Aorta (tissue), 5 donors: ENCODE measurements around the gene TNNI2. TPM values are rescaled to one million over a fixed set of nuclear protein-coding genes. Genes with fewer than 3 reads are reported as not detected.
A peak's percentile ranks its signal among the peaks of the same experiment; 100 is the strongest.
"Not testable (repeated sequence)": the region's sequence is repeated elsewhere in the genome, so short reads cannot be mapped to it uniquely, and the experiment has no call there.

ENCODE experiments used
- ATAC-seq: fragments of 200-7000 bp; cut with Tn5 transposase; one replicate; pipeline ENCODE4 v1.9.1; 2022; ENCODE audit warnings: moderate library complexity; ENCODE audit not compliant: low FRiP score
- DNase-seq, 2 donors: peaks; one replicate each; pipeline ENCODE4 v3.0.0-alpha.2; 2020
- H3K27ac ChIP-seq, 2 donors: one replicate each; pipeline ENCODE4 v1.5.1; 2013; ENCODE audit warnings: low read length in 2 of 2, mild to moderate bottlenecking in 2 of 2, moderate library complexity in 2 of 2, control low read depth in 1 of 2, inconsistent platforms in 1 of 2, low read depth in 1 of 2
- H3K27me3 ChIP-seq, 2 donors: one replicate each; pipeline ENCODE4 v1.6.1; 2013; ENCODE audit warnings: control low read depth in 1 of 2, low read length in 1 of 2, mild to moderate bottlenecking in 1 of 2, moderate library complexity in 1 of 2; ENCODE audit not compliant: insufficient read depth in 2 of 2, control insufficient read depth in 1 of 2
- H3K36me3 ChIP-seq, 2 donors: one replicate each; pipeline ENCODE4 v1.6.1; 2013; ENCODE audit warnings: control low read depth in 1 of 2, low read length in 1 of 2, mild to moderate bottlenecking in 1 of 2; ENCODE audit not compliant: insufficient read depth in 2 of 2, control insufficient read depth in 1 of 2
- H3K4me1 ChIP-seq, 2 donors: one replicate each; pipeline ENCODE4 v1.6.1; 2013; ENCODE audit warnings: low read length in 2 of 2, control low read depth in 1 of 2, mild to moderate bottlenecking in 1 of 2, moderate library complexity in 1 of 2; ENCODE audit not compliant: insufficient read depth in 2 of 2, control insufficient read depth in 1 of 2
- H3K4me3 ChIP-seq, 2 donors: one replicate each; pipeline ENCODE4 v1.5.1; 2013; ENCODE audit warnings: low read length in 2 of 2, control low read depth in 1 of 2, mild to moderate bottlenecking in 1 of 2
- H3K9me3 ChIP-seq: one replicate; pipeline ENCODE4 v1.6.1; 2013; ENCODE audit warnings: mild to moderate bottlenecking, low read length; ENCODE audit not compliant: control insufficient read depth
- WGBS, 2 donors: extraction: QIAGEN DNeasy Blood & Tissue Kit; methylation state at CpG; one replicate each; pipeline ENCODE4 v1.1.7; 2013; 5-methylcytosine and 5-hydroxymethylcytosine counted together
- intact Hi-C, 2 donors: fragments of 100-400 bp; cut with DNase I; formaldehyde crosslinking; loops; one replicate each; pipeline versions ENCODE4 v1.14.2 to v1.15.0; 2022
- long read RNA-seq, 2 donors: library from polyadenylated mRNA; unstranded; transcript quantifications; one replicate each; pipeline ENCODE4 v2.0.0, GENCODE V29; 2020 to 2021
- polyA plus RNA-seq, 2 donors: library from polyadenylated mRNA; stranded (reverse); fragments of 200-250 nt; gene quantifications; one replicate each; pipeline ENCODE4 v1.2.3, GENCODE V29; 2013
- total RNA-seq, 2 donors: library from RNA; stranded (reverse); fragmentation: NEBNext Ultra II Directional; extraction: Animal tissue kit (Norgen Biotek cat#: 25700); gene quantifications; one replicate each; pipeline ENCODE4 v1.2.1, GENCODE V29; 2021
- donor health status: healthy with polysubstance abuse.
- donor health status: Bipolar disorder and iron deficiency.
- donor health status: DM: no; HTN: no; CAD: no.
- donor health status: DM: no; HTN: no; CAD: no.
- donor health status: DM: yes; HTN: yes; CAD: no.

Gene TNNI2
- total RNA-seq: 1 to 10 TPM in 1 of 2 donors, under 1 TPM in 1; 0.81 to 2.2 TPM
- polyA plus RNA-seq: under 1 TPM; 0.75 to 0.82 TPM
- long read RNA-seq, donor 1: 0 reads
- long read RNA-seq, donor 2: 0 reads

DNA sequence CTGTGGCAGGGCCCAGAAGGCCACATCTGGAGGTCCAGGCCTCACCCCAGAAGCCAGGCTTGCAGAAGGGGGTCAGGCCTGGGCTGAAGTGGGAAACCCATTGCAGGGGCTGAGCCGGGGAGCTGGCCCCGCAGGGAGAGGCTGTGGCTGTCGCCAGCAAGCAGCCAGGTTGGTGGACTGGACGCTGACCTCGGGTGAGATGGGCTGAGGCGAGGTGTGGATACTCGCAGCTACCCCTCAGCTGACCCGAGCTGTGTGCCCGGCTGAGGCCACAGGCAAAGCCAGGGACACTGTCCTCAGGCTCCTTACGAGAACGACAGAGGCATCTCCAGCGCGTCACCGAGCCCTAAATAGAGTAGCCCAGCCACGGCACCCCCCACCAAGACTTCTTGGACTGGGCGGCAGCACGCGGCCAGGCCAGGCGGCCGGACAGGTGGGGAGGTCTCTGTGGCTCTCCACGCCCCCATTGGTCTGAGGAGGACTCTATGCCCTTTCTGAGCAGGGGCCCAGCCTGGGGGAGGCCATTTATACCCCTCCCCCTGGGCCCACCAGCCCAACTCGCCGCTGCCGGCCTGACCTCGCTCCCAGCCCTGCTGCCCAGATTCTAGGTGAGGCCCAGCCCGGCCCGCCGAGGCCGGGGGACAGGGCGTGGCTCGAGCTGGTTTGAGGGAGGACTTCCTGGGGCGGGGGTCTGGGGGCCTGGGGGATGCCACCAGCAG is at the start of gene TNNI2:
Gene TNNI2 (plus strand): TSS at position 556 of the 719 bp plus-strand sequence. CDS start 716 bp downstream, outside the sequence.
- no peaks in the 10 kb centered on the region for H3K4me1 ChIP-seq
- DNase-seq (peak; percentile 51 to 76), ATAC-seq (no peak)
- intact Hi-C loops: loop anchor here (5.0 kb wide), 3 partner anchors 39 to 314 kb away; partner anchors contain the start of gene TNNT3 (in 1 of the 2)
- H3K4me3 ChIP-seq: no peak within 1 kb of the TSS
- no peaks in the 10 kb centered on the region for H3K36me3 ChIP-seq
- H3K9me3 ChIP-seq: no peaks in the 10 kb centered on the region
- WGBS, 2 donors: 91 to 93% methylated on average over 32 of the region's 32 CpGs
- H3K27ac ChIP-seq: no peak within 1 kb of the TSS
- no peaks in the 10 kb centered on the region for H3K27me3 ChIP-seq

DNA sequence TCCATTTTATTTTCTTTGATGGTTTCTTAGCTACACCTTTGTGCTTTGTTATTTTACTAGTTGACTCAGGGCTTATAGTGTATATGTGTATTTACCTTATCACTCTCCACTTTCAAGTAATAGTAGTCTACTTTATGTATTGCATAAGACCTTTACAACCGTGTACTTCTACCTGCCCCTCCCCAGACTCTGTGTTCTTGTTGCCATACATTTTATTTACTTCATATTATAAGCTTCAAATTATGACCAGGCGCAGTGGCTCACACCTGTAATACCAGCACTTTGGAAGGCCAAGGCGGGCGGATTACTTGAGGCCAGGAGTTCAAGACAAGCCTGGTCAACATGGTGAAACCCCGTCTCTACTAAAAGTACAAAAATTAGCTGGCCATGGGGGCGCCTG is 46.9 kb upstream of the TNNI2 start:
- WGBS, 2 donors: 90 to 92% methylated on average over 6 of the region's 6 CpGs
- no peak overlapping the region for H3K4me3 ChIP-seq

DNA sequence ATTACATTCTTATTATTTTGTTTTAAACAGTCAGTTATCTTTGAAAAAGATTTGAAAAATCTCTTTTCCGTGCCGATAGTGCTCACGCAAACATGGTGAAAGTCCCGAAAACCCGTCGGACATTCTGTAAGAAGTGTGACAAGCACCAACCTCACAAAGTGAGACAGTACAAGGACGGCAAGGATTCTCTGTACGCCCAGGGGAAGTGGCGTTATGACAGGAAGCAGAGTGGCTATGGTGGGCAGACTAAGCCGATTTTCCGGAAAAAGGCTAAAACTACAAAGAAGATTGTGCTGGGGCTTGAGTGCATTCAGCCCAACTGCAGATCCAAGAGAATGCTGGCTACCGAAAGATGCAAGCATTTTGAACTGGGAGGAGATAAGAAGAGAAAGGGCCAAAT is 46.3 kb upstream of the TNNI2 start:
- intact Hi-C loops: no loop called here
- Histone ChIP-seq H3K4me3 (no peak overlapping the region), H3K27ac (no peak overlapping the region), H3K4me1 (no peaks in the 10 kb centered on the region), H3K9me3 (no peaks in the 10 kb centered on the region), H3K27me3 (no peaks in the 10 kb centered on the region), H3K36me3 (no peaks in the 10 kb centered on the region)
- WGBS, 2 donors: 79 to 81% methylated on average over 12 of the region's 12 CpGs
- ATAC-seq (no peak), DNase-seq (no peak)

More for the DNA sequence above, 46.9 kb upstream of the TNNI2 start:
- H3K9me3 ChIP-seq: no peaks in the 10 kb centered on the region
- no peaks in the 10 kb centered on the region for H3K36me3 ChIP-seq
- no peaks in the 10 kb centered on the region for H3K4me1 ChIP-seq
- intact Hi-C loops: no loop called here
- H3K27ac ChIP-seq: no peak overlapping the region
- DNase-seq: no peak
- no peak for ATAC-seq
- no peaks in the 10 kb centered on the region for H3K27me3 ChIP-seq

DNA sequence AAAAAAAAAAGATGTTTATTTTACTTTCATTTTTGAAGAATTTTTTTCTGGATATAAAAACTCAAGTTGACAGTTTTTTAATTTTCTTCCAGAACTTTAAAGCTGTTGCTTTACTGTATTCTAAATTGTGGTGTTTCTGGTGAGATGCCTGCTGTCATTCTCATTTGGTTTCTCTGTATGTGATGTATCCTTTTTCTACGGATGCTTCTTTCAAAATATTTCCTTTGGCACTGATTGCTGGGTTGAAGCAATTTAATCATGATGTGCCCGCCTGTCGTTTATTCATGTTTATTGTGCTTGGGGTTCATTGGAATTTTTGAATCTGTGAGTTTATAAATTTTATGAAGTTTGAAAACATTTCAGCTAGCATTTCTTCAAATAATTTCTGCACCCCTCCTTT is 45.7 kb upstream of the TNNI2 start:
- intact Hi-C loops: no loop called here
- no peak for ATAC-seq
- WGBS, 2 donors: 43 to 55% methylated on average over 3 of the region's 3 CpGs
- DNase-seq: no peak
- no peaks in the 10 kb centered on the region for H3K4me1 ChIP-seq
- H3K27me3 ChIP-seq: no peaks in the 10 kb centered on the region
- no peaks in the 10 kb centered on the region for H3K9me3 ChIP-seq
- H3K4me3 ChIP-seq: no peak overlapping the region
- no peak overlapping the region for H3K27ac ChIP-seq
- H3K36me3 ChIP-seq: no peaks in the 10 kb centered on the region

DNA sequence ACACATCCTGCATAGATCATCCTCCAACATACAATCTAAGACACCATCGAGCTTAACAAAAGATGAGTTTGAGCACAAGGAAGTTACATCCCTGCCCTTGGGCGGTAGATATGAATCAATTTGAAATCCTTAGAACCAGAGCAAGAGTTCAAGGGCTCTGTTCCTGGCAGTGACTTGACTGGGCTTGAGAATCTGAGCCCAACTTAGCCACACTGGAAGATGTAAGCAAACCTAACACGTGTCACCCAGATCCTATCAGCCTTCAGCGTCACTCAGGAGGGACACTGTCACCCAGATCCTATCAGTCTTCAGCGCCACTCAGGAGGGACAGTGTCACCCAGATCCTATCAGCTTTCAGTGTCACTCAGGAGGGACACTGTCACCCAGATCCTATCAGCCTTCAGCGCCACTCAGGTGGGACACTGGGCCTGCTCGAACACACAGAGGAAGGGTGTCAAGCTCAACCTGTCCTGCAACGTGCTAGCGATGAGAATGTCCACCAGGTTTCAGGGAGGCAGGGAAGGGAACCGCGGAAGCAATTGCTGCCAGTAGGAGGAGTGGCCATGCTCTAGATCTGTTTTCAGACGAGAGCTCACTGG is 42.3 kb upstream of the TNNI2 start:
- intact Hi-C loops: no loop called here
- H3K9me3 ChIP-seq: no peaks in the 10 kb centered on the region
- no peak overlapping the region for H3K27ac ChIP-seq
- no peak overlapping the region for H3K4me3 ChIP-seq
- no peaks in the 10 kb centered on the region for H3K36me3 ChIP-seq
- no peaks in the 10 kb centered on the region for H3K27me3 ChIP-seq
- 86 to 88% methylated on average over 12 of the region's 12 CpGs for WGBS, 2 donors
- DNase-seq: no peak
- H3K4me1 ChIP-seq: no peaks in the 10 kb centered on the region
- ATAC-seq: no peak

DNA sequence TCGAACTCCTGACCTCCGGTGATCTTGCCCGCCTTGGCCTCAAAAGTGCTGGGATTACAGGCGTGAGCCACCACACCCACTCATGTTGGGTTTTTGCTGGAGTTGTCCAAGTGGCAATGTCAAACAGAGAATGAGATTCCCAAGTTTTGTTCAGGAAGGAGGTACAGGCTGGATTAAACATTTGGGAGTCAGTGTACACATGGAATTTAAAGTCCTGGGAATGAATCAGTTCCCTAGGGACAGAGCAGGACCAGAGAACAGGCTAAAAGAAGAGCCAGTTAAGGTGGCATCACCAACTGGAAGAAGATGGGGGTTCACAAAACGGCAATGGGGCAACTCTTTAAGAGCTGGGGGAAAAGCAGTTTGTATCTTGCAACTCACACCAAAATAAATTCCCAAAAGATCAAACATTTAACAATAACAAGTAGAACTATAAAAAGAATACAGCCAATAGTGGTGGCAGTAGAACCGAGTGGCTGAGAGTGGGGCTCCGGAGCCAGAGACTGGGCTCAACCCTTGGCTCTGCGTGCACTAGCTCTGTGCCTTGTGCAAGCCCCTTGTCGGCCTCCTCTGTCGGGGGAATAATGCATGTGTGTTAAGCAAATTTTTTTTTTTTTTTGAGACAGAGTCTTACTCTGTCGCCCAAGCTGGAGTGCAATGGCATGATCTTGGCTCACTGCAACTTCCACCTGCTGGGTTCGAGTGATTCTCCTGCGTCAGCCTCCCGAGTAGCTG is 41.2 kb upstream of the TNNI2 start:
- no peak for ATAC-seq
- H3K4me3 ChIP-seq: no peak overlapping the region
- no peaks in the 10 kb centered on the region for H3K4me1 ChIP-seq
- no peak for DNase-seq
- intact Hi-C loops: no loop called here
- no peaks in the 10 kb centered on the region for H3K9me3 ChIP-seq
- no peak overlapping the region for H3K27ac ChIP-seq
- 81 to 82% methylated on average over 14 of the region's 14 CpGs for WGBS, 2 donors
- no peaks in the 10 kb centered on the region for H3K27me3 ChIP-seq
- no peaks in the 10 kb centered on the region for H3K36me3 ChIP-seq

DNA sequence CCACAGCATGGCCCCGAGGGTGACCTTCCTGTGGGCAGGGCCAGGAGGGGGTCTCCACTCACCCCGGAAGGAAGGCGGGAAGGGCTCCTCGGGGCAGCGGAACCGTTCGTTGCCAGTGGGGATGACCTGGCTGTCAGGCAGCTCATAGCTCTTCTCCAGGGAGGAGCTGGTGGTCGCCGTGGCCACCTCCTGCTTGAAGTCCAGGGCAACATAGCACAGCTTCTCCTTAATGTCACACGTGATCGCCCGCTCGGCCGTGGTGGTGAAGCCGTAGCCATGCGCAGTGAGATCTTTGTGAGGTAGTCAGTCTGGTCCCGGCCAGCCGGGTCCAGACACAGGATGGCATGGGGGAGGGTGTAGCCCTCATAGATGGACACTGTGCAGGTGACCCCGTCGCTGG is 35.5 kb upstream of the TNNI2 start:
- Histone ChIP-seq H3K9me3 (no peaks in the 10 kb centered on the region), H3K27ac (no peak overlapping the region), H3K4me3 (no peak overlapping the region), H3K4me1 (no peaks in the 10 kb centered on the region), H3K27me3 (no peaks in the 10 kb centered on the region), H3K36me3 (no peaks in the 10 kb centered on the region)
- 94 to 95% methylated on average over 20 of the region's 20 CpGs for WGBS, 2 donors
- intact Hi-C loops: no loop called here
- ATAC-seq (no peak), DNase-seq (no peak)

DNA sequence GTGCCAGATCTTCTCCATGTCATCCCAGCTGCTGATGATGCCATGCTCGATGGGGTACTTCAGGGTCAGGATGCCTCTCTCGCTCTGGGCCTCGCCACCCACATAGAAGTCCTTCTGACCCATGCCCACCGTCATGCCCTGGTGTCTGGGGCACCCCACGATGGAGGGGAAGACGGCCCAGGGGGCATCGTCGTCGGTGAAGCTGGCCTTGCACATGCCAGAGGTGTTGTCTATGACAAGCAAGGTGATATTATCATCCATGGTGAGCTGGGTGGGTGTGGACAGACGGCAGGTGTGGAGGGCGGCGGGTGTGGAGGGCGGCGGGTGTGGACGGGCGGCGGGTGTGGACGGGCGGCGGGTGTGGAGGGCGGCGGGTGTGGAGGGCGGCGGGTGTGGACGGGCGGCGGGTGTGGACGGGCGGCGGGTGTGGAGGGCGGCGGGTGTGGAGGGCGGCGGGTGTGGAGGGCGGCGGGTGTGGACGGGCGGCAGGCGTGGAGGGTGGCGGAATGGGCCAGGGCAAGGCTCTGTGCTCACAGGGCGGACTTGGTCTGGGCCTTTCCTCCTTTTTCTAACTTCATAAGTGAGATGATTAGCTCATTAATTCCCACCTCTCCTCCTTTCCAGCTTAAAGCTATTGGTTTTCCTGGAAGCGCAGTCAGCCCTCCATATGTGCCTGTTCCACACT is 34.8 kb upstream of the TNNI2 start:
- intact Hi-C loops, H3K36me3 ChIP-seq, H3K4me3 ChIP-seq, H3K4me1 ChIP-seq, H3K27ac ChIP-seq, DNase-seq, ATAC-seq, H3K27me3 ChIP-seq, H3K9me3 ChIP-seq: not testable (repeated sequence)
- 94 to 95% methylated on average over 23 to 32 of the region's 42 CpGs for WGBS, 2 donors
